Measurements from ENCODE around the gene NEMP1.
A peak's percentile ranks its signal among the peaks of the same experiment; 100 is the strongest.
"Not testable (repeated sequence)": the region's sequence is repeated elsewhere in the genome, so short reads cannot be mapped to it uniquely, and the experiment has no call there.

The NEMP1 gene, protein sequence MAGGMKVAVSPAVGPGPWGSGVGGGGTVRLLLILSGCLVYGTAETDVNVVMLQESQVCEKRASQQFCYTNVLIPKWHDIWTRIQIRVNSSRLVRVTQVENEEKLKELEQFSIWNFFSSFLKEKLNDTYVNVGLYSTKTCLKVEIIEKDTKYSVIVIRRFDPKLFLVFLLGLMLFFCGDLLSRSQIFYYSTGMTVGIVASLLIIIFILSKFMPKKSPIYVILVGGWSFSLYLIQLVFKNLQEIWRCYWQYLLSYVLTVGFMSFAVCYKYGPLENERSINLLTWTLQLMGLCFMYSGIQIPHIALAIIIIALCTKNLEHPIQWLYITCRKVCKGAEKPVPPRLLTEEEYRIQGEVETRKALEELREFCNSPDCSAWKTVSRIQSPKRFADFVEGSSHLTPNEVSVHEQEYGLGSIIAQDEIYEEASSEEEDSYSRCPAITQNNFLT

DNA sequence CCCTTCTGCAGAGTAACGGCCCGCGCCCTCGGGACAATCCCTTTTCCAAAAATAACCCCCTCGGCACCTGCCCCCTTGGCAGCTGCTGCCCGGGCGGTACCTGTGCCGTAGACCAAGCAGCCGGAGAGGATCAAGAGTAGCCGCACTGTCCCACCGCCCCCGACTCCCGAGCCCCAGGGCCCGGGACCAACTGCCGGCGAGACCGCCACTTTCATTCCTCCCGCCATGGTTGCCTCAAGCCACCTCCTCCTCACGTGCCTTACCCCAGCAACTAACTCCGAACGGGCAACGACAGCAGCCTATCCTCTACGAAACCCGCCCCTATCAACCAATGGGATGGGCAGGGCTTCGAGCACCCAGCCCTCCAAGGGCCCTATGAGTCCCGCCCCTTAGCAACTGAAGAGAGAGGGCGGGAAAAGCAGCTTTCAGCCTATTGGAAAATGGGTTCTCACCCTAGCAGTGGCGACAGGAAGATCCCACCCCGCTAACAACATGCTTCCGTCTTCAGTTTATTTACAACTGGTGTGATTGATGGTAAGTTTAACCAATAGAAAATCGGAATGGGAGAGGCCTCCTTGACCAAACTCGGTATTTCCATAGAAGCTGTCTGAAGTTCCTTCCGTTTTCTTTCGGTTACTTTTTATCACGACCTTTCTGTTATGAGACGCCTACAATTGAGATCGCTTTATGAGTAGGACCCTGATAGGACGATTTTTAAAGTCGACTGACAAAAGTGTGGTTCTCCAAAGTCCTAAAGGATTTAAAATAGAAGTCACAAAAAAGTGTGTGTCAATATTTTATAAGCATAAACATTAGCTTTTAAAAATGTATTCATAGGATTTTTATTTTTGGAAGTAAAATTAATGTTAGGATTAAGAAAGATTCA is at the start of gene NEMP1:
Gene NEMP1, minus strand, starts transcription at position 273 of the 886 bp plus-strand sequence. Its CDS starts 46 bp downstream, at position 227.
- Mint-ChIP-seq H3K4me3 (peak within 1 kb of the TSS; percentile 97), H3K36me3 (peaks cover 54% of the 10 kb centered on the region), H3K4me1 (peaks cover 14% of the 10 kb centered on the region), H3K9me3 (no peaks in the 10 kb centered on the region), H3K27ac (peak within 1 kb of the TSS; percentile 98)
- DNase-seq (ENCODE audit: low spot score in 2 of 2) (peak; percentile 76 to 95), ATAC-seq (peak; percentile 98)

GRCh38 chr12:57127726-57128518 is 49.3 kb upstream of the NEMP1 start, which contains the start of gene LRP1:
Gene LRP1 (plus strand): TSS chr12:57128483. CDS start chr12:57128965, 482 bp downstream.
- peak within 1 kb of the TSS; percentile 82 for H3K4me3 Mint-ChIP-seq
- peak; percentile 78 for ATAC-seq
- no peaks in the 10 kb centered on the region for H3K36me3 Mint-ChIP-seq
- H3K27ac Mint-ChIP-seq: peak within 1 kb of the TSS; percentile 76
- peak; percentile 74 to 83 for DNase-seq (ENCODE audit: low spot score in 2 of 2)
- peaks cover 7% of the 10 kb centered on the region for H3K9me3 Mint-ChIP-seq
- peaks cover 16% of the 10 kb centered on the region for H3K4me1 Mint-ChIP-seq

- Mint-ChIP-seq H3K4me3 (peak overlapping the region; percentile 82), H3K27ac (peak overlapping the region; percentile 76), H3K4me1 (peaks cover 16% of the 10 kb centered on the region), H3K36me3 (no peaks in the 10 kb centered on the region), H3K9me3 (peaks cover 7% of the 10 kb centered on the region)
- ATAC-seq (peak; percentile 52), DNase-seq (ENCODE audit: low spot score in 2 of 2) (peak; percentile 25 to 66)
Measured at GRCh38 chr12:57127101-57127725, 48.6 kb upstream of the NEMP1 start.

GRCh38 chr12:57126561-57126960 is 48.0 kb upstream of the NEMP1 start:
- no peak for DNase-seq (ENCODE audit: low spot score in 2 of 2)
- no peak for ATAC-seq
- H3K27ac Mint-ChIP-seq: no peak overlapping the region
- H3K36me3 Mint-ChIP-seq: no peaks in the 10 kb centered on the region
- H3K4me3 Mint-ChIP-seq: peak overlapping the region; percentile 82
- H3K4me1 Mint-ChIP-seq: peaks cover 16% of the 10 kb centered on the region
- H3K9me3 Mint-ChIP-seq: peaks cover 7% of the 10 kb centered on the region

- Mint-ChIP-seq H3K9me3 (peaks cover 7% of the 10 kb centered on the region), H3K4me1 (peaks cover 13% of the 10 kb centered on the region), H3K36me3 (no peaks in the 10 kb centered on the region), H3K4me3 (peak overlapping the region; percentile 82), H3K27ac (no peak overlapping the region)
- ATAC-seq (no peak), DNase-seq (ENCODE audit: low spot score in 2 of 2) (no peak)
Measured at GRCh38 chr12:57126061-57126460, 47.5 kb upstream of the NEMP1 start.

GRCh38 chr12:57124261-57124877 is 45.8 kb upstream of the NEMP1 start:
- H3K27ac Mint-ChIP-seq: no peak overlapping the region
- no peak overlapping the region for H3K4me3 Mint-ChIP-seq
- peaks cover 10% of the 10 kb centered on the region for H3K4me1 Mint-ChIP-seq
- no peaks in the 10 kb centered on the region for H3K36me3 Mint-ChIP-seq
- peak; percentile 67 to 89 for DNase-seq (ENCODE audit: low spot score in 2 of 2)
- peaks cover 7% of the 10 kb centered on the region for H3K9me3 Mint-ChIP-seq
- ATAC-seq: peak; percentile 68

DNA sequence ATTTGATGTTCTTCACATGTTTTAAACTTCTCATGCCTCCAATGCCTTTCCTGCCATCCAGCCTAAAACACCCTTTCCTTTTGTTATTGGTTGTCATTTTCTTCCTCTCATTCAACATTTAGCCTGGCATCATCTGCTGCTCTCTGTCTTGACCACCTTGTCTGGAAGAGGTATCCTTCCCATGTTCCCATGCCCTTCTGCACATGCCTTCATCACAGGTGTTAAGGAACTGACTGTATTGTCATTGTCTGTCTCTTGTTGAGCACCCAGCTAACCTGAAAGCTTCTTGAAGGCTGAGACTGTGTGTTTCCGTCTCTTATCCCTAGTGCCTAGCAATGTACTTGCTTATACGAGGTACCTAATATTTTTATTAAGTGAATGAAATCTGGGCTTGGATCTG is 45.2 kb upstream of the NEMP1 start:
- peaks cover 7% of the 10 kb centered on the region for H3K9me3 Mint-ChIP-seq
- H3K36me3 Mint-ChIP-seq: no peaks in the 10 kb centered on the region
- DNase-seq (ENCODE audit: low spot score in 2 of 2) (no peak), ATAC-seq (no peak)
- no peak overlapping the region for H3K4me3 Mint-ChIP-seq
- peaks cover 16% of the 10 kb centered on the region for H3K4me1 Mint-ChIP-seq
- no peak overlapping the region for H3K27ac Mint-ChIP-seq

DNA sequence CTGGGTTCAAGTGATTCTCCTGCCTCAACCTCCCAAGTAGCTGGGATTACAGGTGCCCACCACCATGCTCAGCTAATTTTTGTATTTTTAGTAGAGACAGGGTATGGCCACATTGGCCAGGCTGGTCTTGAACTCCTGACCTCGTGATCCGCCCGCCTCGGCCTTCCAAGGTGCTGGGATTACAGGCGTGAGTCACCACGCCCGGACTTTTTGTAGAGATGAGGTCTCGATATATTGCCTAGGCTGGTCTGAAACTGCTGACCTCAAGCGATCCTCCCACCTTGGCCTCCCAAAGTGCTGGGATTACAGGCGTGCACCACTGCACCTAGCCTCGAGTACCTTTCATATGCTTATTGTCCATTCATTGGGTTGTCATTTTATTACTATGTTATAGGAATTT is 42.1 kb upstream of the NEMP1 start:
- not testable (repeated sequence) for H3K4me3 Mint-ChIP-seq; H3K9me3 Mint-ChIP-seq; DNase-seq (ENCODE audit: low spot score in 2 of 2); H3K27ac Mint-ChIP-seq; ATAC-seq; H3K36me3 Mint-ChIP-seq
- H3K4me1 Mint-ChIP-seq: peaks cover 25% of the 10 kb centered on the region

GRCh38 chr12:57119294-57120085 is 40.9 kb upstream of the NEMP1 start:
- peaks cover 22% of the 10 kb centered on the region for H3K4me1 Mint-ChIP-seq
- DNase-seq (ENCODE audit: low spot score in 2 of 2) (no peak), ATAC-seq (peak; percentile 49)
- H3K4me3 Mint-ChIP-seq: no peak overlapping the region
- no peaks in the 10 kb centered on the region for H3K36me3 Mint-ChIP-seq
- peaks cover 7% of the 10 kb centered on the region for H3K9me3 Mint-ChIP-seq
- H3K27ac Mint-ChIP-seq: peak overlapping the region; percentile 10

DNA sequence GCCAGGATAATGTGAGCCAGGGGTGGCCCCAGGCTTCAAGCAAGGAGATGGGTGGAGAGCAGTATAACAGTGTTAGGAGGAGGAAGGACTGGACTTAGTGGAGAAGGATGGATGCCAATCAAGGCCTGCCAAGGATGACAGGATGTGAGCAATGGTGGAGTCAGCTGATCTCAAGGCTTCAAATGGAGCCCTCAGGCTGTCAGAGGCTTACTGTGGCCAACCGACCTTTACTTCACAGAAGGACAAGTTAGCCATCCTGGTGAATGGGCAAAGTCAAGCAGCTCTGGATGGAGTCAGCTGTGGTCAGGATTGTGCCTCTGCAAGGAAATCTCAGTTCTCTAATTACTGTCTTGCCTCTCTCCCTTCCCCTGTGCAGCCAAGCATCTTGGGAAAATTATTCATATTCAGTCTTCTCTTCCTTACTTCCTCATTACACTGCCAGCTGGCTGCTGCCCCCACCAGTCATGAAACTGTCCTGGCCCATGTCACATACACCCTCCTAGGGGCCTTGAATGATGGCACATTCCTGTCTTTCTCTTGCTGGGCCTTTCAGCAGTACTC is 40.2 kb upstream of the NEMP1 start:
- peak overlapping the region; percentile 10 for H3K27ac Mint-ChIP-seq
- peaks cover 3% of the 10 kb centered on the region for H3K9me3 Mint-ChIP-seq
- no peak overlapping the region for H3K4me3 Mint-ChIP-seq

GRCh38 chr12:57116580-57117281 is 38.1 kb upstream of the NEMP1 start:
- ATAC-seq (no peak), DNase-seq (ENCODE audit: low spot score in 2 of 2) (no peak)
- no peaks in the 10 kb centered on the region for H3K9me3 Mint-ChIP-seq
- H3K4me3 Mint-ChIP-seq: no peak overlapping the region
- no peak overlapping the region for H3K27ac Mint-ChIP-seq
- peaks cover 29% of the 10 kb centered on the region for H3K4me1 Mint-ChIP-seq
- peaks cover 7% of the 10 kb centered on the region for H3K36me3 Mint-ChIP-seq

More for the DNA sequence above, 40.2 kb upstream of the NEMP1 start:
- DNase-seq (ENCODE audit: low spot score in 2 of 2) (no peak), ATAC-seq (peak; percentile 66)
- H3K36me3 Mint-ChIP-seq: no peaks in the 10 kb centered on the region
- peaks cover 16% of the 10 kb centered on the region for H3K4me1 Mint-ChIP-seq

DNA sequence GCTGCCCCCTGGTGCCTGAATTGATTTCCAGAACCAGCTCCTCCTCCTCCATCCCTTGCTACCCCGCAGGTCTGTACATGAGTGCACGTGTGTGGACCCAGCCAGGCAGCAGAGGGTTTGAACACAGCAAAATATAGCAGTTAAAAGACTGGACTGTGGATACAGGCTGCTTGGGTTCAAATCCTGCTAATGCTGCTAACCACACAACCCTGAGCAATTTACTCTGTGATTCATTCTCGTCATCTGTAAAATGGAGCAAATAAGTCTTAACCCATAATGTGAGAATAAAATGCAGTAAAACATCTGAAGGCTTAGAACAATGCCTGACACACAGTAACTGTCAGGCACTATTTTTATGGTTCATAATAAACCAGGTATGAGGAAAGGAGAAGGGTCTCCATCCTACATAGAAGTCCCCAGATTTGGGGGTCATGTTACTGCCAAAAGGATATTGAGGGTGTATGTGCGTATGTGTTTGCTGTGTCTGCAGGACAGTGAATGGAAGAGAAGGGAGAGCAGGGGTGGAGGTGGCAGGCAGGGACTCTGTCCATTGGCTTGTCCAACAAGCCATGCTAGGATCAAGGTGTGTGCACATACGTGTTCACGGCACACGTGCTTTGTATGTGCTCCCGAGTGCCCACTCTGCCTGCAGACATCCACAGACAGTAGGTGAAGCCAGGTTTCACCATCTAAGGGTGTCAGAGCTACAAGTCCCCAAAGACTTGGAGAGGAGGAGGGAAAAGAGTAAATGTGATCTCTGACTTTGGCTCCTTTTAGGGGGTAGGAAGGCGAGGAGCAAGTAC is 34.1 kb upstream of the NEMP1 start:
- Mint-ChIP-seq H3K4me3 (peak overlapping the region; percentile 88), H3K4me1 (peaks cover 45% of the 10 kb centered on the region), H3K27ac (peak overlapping the region; percentile 95), H3K36me3 (peaks cover 44% of the 10 kb centered on the region), H3K9me3 (no peaks in the 10 kb centered on the region)
- ATAC-seq (peak; percentile 79), DNase-seq (ENCODE audit: low spot score in 2 of 2) (no peak)
